Measurements from ENCODE around the gene PTGER2. TPM values are rescaled to one million over a fixed set of nuclear protein-coding genes. Genes with fewer than 3 reads are reported as not detected.

Gene PTGER2
- not detected for total RNA-seq
- 0.11 TPM for polyA plus RNA-seq (2013, experiment 1 of 2)
- 0.12 TPM for polyA plus RNA-seq (2013, experiment 2 of 2)
- long read RNA-seq, experiment 1 = 0 reads
- long read RNA-seq, experiment 2 = 0 reads
- long read RNA-seq, experiment 3 = 0 reads
- long read RNA-seq, experiment 4 = 0 reads

GRCh38 chr14:52313903-52314594 is at the start of gene PTGER2:
Gene PTGER2 (plus strand): TSS chr14:52314312. CDS start chr14:52314549, 237 bp downstream.
- Mint-ChIP-seq H3K36me3 (ENCODE audit: low read depth) (no peaks in the 10 kb centered on the region), H3K27ac (no peak within 1 kb of the TSS), H3K4me1 (peaks cover 12% of the 10 kb centered on the region), H3K27me3 (ENCODE audit: insufficient read depth) (peaks cover 77% of the 10 kb centered on the region), H3K4me3 (peak within 1 kb of the TSS; percentile 61), H3K9me3 (no peaks in the 10 kb centered on the region)
- WGBS, 2 experiments (ENCODE audit: insufficient coverage in 1 of 2, insufficient read length in 1 of 2) = 0 to 1% methylated on average over 10 to 73 of the region's 73 CpGs
- no peaks in the 10 kb centered on the region for H3K36me3 ChIP-seq (ENCODE audit: control insufficient read depth, insufficient read depth, low read length)
- TF ChIP-seq CTCF (conservative IDR thresholded peaks at IDR 0.05) = no peak
- H3K9ac ChIP-seq (ENCODE audit: extremely low read depth, low read length, poor library complexity, severe bottlenecking) = no peak within 1 kb of the TSS
- H3K27me3 ChIP-seq (ENCODE audit: control insufficient read depth, insufficient read depth, low read length, poor library complexity, severe bottlenecking) = peaks cover 82% of the 10 kb centered on the region
- no peaks in the 10 kb centered on the region for H3K9me3 ChIP-seq (ENCODE audit: control insufficient read depth, low read length)
- no peaks in the 10 kb centered on the region for H3K4me1 ChIP-seq (ENCODE audit: control insufficient read depth, insufficient read depth, low read length)
- H3K4me3 ChIP-seq (ENCODE audit: low read length) = peak within 1 kb of the TSS; percentile 80
- DNase-seq = peak; percentile 83
- no peak within 1 kb of the TSS for H3K27ac ChIP-seq (ENCODE audit: low read depth, low read length)

GRCh38 chr14:52265253-52265652 is 48.9 kb upstream of the PTGER2 start:
- no peaks in the 10 kb centered on the region for H3K36me3 ChIP-seq (ENCODE audit: control insufficient read depth, insufficient read depth, low read length)
- H3K27me3 ChIP-seq (ENCODE audit: control insufficient read depth, insufficient read depth, low read length, poor library complexity, severe bottlenecking) = peaks cover 55% of the 10 kb centered on the region
- Mint-ChIP-seq H3K4me1 (peaks cover 17% of the 10 kb centered on the region), H3K4me3 (no peak overlapping the region), H3K36me3 (ENCODE audit: low read depth) (no peaks in the 10 kb centered on the region), H3K9me3 (no peaks in the 10 kb centered on the region), H3K27me3 (ENCODE audit: insufficient read depth) (peaks cover 62% of the 10 kb centered on the region), H3K27ac (no peak overlapping the region)
- 82 to 85% methylated on average over 4 to 5 of the region's 5 CpGs for WGBS, 2 experiments (ENCODE audit: insufficient coverage in 1 of 2, insufficient read length in 1 of 2)
- H3K4me1 ChIP-seq (ENCODE audit: control insufficient read depth, insufficient read depth, low read length) = no peaks in the 10 kb centered on the region
- no peak for DNase-seq
- no peak overlapping the region for H3K27ac ChIP-seq (ENCODE audit: low read depth, low read length)
- no peak for TF ChIP-seq CTCF (conservative IDR thresholded peaks at IDR 0.05)
- no peak overlapping the region for H3K9ac ChIP-seq (ENCODE audit: extremely low read depth, low read length, poor library complexity, severe bottlenecking)
- no peak overlapping the region for H3K4me3 ChIP-seq (ENCODE audit: low read length)
- no peaks in the 10 kb centered on the region for H3K9me3 ChIP-seq (ENCODE audit: control insufficient read depth, low read length)

GRCh38 chr14:52266179-52266578 is 47.9 kb upstream of the PTGER2 start:
- DNase-seq = no peak
- no peaks in the 10 kb centered on the region for H3K36me3 ChIP-seq (ENCODE audit: control insufficient read depth, insufficient read depth, low read length)
- no peak overlapping the region for H3K4me3 ChIP-seq (ENCODE audit: low read length)
- peaks cover 64% of the 10 kb centered on the region for H3K27me3 ChIP-seq (ENCODE audit: control insufficient read depth, insufficient read depth, low read length, poor library complexity, severe bottlenecking)
- H3K4me3 Mint-ChIP-seq = no peak overlapping the region
- peaks cover 17% of the 10 kb centered on the region for H3K4me1 Mint-ChIP-seq
- no peaks in the 10 kb centered on the region for H3K36me3 Mint-ChIP-seq (ENCODE audit: low read depth)
- H3K9ac ChIP-seq (ENCODE audit: extremely low read depth, low read length, poor library complexity, severe bottlenecking) = no peak overlapping the region
- H3K4me1 ChIP-seq (ENCODE audit: control insufficient read depth, insufficient read depth, low read length) = no peaks in the 10 kb centered on the region
- H3K27ac Mint-ChIP-seq = no peak overlapping the region
- 60 to 92% methylated on average over 2 to 3 of the region's 3 CpGs for WGBS, 2 experiments (ENCODE audit: insufficient coverage in 1 of 2, insufficient read length in 1 of 2)
- H3K9me3 ChIP-seq (ENCODE audit: control insufficient read depth, low read length) = no peaks in the 10 kb centered on the region
- no peak for TF ChIP-seq CTCF (conservative IDR thresholded peaks at IDR 0.05)
- no peaks in the 10 kb centered on the region for H3K9me3 Mint-ChIP-seq
- H3K27ac ChIP-seq (ENCODE audit: low read depth, low read length) = no peak overlapping the region
- H3K27me3 Mint-ChIP-seq (ENCODE audit: insufficient read depth) = peaks cover 67% of the 10 kb centered on the region
